ENCODE data around the gene LSR.
A peak's percentile ranks its signal among the peaks of the same experiment; 100 is the strongest.

LSR gene

DNA sequence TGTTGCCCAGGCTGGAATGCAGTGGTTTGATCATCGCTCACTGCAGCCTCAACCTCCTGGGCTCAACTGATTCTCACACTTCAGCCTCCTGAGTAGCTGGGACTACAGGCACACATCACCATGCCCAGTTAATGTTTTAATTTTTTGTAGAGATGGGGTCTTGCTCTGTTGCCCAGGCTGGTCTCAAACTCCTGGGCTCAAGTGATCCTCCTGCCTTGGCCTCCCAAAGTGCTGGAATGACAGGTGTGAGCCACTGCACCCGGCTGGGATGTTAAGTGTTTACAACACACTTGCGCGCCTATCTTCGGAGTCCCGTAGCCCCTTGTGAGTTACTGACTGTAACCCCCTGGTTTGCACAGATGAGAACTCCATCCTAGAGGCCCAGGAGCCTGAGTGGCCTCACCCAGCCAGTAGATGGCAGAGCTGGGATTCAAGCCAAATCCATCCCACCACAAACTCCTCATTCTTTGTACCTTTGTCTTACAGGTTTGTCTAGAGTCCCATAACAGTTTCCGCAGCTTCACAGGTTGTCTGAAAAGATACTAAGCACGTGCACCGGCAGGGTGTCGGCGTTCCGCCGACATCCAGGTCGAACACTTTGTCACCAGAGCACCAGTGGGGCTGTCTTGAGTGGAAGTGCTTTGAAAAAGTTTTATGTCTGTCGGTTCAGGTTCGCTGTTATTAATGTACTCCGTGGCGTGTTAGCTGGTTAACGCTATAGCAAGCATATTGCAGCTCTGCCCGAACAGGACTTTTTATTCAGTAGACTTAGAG, 57.9 kb downstream of the LSR start:
- DNase-seq = peak in 1 of 2 experiments; percentile 20

DNA sequence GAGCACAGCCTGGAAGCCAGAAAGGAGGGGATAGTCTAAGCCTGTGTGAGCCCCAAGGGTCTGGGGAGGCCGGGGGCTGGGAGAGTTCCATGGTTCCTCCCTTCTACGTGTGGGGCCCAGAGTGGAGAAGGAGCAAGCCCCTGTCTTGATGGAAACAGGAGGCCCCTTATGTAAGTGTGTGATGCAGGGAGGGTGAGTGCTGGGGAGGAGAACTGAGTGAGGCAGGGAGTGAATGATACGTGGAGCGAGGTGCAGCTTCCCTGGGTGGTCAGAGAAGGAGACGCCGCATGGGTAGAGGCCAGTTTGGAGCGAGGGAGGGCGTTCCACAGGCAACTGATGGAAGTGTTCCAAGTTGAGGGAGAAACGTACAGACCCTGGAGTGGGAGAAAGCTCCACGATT, 59.1 kb downstream of the LSR start:
- DNase-seq = no peak

DNA sequence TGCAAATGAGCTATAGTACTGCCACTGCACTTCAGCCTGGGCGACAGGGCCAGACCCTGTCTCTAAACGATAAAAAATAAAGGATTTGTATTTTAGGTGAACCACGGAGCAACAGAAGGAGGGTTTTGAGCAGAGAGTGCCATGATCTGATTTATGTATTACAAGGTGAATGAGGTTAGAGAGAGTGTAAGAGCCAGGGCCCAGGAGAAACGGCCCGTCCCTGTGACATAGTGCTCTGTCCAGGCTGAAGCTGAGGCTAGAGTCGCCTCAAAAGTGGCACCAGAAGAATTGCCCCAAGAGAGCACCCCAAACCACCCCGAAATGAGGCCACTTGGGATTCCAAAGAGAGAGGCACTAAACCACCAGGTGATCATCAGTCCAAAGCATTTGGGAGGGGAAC, 60.1 kb downstream of the LSR start:
- DNase-seq = no peak

DNA sequence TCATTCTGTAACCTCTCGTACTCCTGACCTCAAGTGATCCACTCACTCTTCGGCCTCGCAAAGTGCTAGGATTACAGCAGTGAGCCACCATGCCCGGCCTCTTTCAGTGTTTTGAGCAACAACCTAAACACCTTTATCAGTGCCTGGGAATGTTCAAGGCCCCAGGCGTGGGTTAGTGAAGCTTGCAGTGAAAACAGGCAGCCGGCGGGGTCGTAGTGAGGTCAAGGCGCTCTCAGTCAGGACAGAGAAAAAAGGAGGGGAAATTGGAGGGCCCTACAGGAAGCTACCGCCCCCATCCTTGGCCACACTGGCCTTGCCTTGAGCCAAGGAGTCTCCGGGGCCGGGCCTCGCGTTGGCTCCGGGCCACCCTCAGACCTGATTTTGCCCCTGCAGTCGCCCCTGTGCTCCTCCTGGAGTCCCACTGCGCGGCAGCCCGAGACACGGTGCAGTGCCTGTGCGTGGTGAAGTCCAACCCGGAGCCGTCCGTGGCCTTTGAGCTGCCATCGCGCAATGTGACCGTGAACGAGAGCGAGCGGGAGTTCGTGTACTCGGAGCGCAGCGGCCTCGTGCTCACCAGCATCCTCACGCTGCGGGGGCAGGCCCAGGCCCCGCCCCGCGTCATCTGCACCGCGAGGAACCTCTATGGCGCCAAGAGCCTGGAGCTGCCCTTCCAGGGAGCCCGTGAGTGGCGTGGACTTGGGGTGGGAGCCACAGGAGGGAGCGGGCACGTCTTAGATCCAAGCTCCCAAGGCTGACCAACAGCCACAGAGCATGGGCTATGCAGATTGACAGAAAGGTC, 60.9 kb downstream of the LSR start:
- DNase-seq = no peak

DNA sequence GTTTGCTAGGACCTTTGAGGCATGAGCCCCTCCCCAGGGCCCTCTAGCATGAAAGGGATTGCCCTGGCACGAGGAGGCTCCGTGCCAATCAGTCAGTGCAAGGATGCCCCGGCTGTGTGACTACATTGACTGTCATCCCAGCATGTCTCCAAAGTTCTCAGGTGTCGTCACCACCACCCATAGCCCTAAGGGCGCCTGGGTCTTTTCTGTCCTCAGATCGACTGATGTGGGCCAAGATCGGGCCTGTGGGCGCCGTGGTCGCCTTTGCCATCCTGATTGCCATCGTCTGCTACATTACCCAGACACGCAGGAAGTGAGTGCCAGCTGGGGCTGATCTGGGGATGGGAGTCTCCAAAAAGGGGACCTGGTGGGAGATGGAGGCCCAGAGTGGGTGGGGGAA, 61.5 kb downstream of the LSR start:
- DNase-seq = no peak

DNA sequence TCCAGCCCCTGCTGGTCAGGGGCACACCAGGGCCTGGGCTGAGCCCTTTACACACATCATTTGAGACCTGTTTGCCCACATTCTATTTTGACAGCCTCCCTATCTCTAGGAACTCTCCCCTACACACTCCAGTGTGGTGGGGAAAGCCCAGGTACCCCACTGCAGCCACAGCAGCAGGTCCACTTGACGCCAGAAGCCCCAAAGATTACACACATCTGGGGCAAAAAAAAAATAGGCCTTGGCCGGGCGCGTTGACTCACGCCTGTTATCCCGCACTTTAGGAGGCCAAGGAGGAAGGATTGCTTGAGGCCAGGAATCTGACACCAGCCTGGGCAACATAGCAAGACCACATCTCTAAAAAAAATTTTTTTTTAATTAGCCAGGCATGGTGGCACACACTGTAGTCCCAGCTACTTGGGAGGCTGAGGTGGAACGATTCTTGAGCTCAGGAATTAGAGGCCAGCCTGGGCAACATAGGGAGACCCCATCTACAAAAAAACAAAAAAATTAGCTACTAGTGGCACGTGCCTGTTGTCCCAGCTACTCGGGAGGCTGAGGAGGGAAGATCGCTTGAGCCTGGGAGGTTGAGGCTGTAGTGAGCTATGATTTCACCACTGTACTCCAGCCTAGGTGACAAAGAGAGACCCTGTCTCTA, 62.1 kb downstream of the LSR start:
- DNase-seq = no peak

DNA sequence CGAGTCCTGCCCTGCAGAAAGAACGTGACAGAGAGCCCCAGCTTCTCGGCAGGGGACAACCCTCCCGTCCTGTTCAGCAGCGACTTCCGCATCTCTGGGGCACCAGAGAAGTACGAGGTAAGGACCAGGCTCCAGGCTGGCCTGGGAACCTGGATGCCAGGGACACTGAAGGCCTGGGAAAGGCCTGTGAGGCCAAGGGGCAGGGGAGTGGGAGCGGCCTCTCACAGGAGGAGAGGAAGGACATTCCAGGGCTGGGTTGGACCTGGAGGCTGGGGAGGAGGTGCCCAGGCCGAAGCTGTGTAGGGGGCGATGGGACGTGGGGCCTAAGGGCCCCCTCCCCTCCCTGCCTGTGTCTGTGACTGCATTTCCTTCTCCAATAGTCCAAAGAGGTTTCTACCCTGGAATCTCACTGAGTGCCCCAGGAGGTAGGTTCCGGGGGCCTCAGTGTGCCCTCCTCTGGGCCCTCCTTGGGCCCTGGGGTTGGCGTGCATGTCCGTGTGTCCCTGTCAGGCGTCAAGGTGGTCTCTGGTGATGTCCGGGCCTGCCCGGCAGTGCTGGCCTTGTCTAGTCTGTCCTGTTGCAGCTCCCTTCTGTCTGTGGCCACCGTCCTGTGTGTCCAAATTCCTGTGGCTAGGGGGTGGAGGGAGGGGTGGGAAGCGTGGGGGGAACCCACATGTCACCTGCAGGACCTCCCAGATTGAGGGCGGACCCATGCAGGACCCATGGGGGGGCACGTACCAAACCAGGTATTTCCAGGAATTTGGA, 63.3 kb downstream of the LSR start:
- no peak for DNase-seq

DNA sequence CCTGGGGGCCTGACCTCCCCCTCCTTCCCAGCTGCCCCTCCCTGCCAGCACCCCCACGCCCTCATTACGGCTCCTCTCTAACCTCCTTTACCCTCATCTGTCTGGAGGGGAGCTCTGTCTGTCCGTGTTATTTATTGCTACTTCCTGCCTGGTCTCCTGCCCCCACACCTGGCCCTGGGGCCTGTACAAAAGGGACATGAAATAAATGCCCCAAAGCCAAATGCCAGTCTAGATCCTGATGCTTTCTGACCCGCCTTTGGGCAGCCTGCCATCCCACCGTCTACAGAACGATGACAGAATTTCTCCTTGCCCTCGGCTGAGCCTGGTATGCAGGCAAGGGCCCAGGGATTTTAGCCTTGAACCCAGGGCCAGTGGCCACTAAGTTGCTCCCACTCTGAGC, 64.8 kb downstream of the LSR start:
- DNase-seq = no peak

DNA sequence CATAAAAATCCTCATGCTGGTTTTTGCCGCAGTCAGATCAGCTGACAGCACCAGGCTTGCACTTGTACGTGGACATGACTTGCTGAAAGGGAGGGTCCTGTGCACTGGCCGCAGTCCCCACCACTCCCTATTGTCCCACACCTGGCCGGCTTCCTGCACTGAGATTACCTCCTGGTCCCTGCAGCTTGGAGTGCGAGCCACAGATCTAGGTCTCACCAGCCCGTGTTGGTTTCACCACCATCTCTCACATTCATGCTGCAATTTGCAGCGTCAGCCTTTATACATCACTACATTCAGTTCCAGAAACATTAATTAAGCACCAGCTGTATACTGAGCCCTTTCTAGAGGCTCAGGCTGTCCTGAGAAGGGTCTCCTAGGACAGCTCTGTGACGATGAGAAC, 65.2 kb downstream of the LSR start:
- no peak for DNase-seq

DNA sequence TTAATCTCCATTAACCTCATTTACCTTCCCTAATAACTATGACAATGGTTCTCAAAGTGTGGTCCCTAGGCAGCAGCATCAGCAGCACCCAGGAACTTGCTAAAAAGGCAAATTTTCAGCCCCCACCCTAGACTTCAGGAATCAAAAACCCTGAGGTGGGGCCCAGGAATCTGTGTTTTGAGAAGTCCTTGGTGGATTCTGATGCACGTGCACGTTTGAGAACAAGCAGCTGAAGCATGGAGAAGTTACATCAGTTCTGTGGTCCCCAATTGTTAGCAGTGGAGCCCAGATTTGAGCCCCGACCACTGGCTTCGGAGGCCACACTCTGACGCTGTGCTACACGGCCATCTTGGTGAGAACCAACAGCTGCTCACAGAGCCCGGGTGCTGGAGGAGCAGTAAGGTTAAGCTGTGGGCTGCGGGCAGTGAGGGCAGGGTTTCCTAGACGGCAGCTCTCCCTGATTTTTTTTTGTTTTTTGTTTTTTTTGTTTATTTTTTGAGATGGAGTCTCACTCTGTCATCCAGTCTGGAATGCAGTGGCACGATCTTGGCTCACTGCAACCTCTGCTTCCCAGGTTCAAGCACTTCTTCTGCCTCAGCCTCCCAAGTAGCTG, 66.2 kb downstream of the LSR start:
- DNase-seq = no peak

DNA sequence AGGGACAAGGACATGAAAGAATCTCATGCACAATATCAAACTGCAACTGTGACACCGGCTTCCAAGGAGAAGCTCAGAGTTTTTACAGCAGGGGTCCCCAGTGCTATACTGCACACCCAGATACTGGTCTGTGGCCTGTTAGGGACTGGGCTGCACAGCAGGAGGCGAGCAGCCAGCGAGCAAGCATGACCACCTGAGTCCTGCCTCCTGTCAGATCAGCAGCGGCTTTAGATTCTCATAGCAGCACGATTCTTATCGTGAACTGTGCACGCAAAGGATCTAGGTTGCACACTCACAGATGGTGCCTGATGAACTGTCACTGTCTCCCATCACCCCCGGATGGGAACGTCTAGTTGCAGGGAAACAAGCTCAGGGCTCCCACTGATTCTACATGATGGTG, 67.1 kb downstream of the LSR start:
- no peak for DNase-seq

DNA sequence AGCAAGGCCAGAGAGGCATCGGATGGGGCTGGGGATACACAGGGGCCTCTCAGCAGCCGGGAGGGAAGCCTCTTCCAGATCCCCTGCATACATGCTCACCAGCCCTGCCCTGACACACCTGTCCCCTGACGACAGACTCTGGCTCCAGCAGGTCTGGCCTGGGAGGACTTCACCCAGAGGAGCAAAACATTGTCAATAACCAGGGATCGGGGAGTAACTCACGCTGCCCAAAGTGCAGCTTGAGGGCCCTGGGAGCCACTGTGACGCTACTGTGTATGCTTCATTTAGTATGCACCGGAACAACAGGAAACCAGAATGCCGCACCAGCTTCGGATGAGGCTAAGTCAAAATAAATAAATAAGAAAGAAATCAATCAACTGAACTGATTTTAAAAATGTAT, 67.8 kb downstream of the LSR start:
- no peak for DNase-seq

Measured in AML-193 (cell line).